Measurements from ENCODE around the gene CCDC150. TPM values are rescaled to one million over a fixed set of nuclear protein-coding genes. Genes with fewer than 3 reads are reported as not detected.

The CCDC150 gene
- total RNA-seq, 1 donor from 2014 or later: 69.4 TPM

DNA sequence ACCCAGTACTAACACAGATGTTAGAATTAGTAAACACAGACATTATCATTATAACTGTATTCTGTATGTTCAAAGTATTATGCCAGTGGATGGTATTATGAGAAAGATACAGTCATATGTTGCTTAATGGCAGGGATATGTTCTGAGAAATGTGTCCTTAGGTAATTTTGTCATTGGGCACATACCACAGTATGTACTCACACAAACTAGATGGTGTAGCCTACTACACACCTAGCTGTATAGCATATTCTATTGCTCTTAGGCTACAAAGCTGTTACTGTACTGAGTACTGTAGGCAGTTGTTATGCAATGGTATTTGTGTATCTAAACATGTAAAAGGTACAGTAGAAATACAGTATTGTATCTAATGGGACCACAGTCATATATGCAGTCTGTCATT lies 106.2 kb downstream of the CCDC150 start:
- no peaks in the 10 kb centered on the region for H3K27me3 ChIP-seq
- no peak overlapping the region for H2AFZ ChIP-seq (replicated peaks)
- H3K79me2 ChIP-seq (ENCODE audit: low read depth): no peaks in the 10 kb centered on the region
- Mint-ChIP-seq H3K36me3 (peaks cover 8% of the 10 kb centered on the region), H3K27me3 (ENCODE audit: insufficient read depth, low read depth) (no peaks in the 10 kb centered on the region), H3K4me1 (peaks cover 3% of the 10 kb centered on the region), H3K27ac (no peak overlapping the region), H3K4me3 (no peak overlapping the region), H3K9me3 (peaks cover 3% of the 10 kb centered on the region)
- H3K36me3 ChIP-seq: no peaks in the 10 kb centered on the region
- TF ChIP-seq EZH2 (IDR thresholded peaks at IDR 0.05): no peak
- no peak for TF ChIP-seq EZH2phosphoT487 (IDR thresholded peaks at IDR 0.05)
- no peak for TF ChIP-seq CTCF (IDR thresholded peaks at IDR 0.05)
- peaks cover 7% of the 10 kb centered on the region for H3F3A ChIP-seq (ENCODE audit: low read depth)
- no peak overlapping the region for H3K9ac ChIP-seq
- H3K4me3 ChIP-seq: no peak overlapping the region
- H3K27ac ChIP-seq: no peak overlapping the region
- no peaks in the 10 kb centered on the region for H4K20me1 ChIP-seq (ENCODE audit: low read depth)
- H3K9me3 ChIP-seq (ENCODE audit: low read depth): no peaks in the 10 kb centered on the region
- no peak for DNase-seq (ENCODE audit: low spot score)
- no peak overlapping the region for H3K4me2 ChIP-seq
- H3K4me1 ChIP-seq: peaks cover 18% of the 10 kb centered on the region

DNA sequence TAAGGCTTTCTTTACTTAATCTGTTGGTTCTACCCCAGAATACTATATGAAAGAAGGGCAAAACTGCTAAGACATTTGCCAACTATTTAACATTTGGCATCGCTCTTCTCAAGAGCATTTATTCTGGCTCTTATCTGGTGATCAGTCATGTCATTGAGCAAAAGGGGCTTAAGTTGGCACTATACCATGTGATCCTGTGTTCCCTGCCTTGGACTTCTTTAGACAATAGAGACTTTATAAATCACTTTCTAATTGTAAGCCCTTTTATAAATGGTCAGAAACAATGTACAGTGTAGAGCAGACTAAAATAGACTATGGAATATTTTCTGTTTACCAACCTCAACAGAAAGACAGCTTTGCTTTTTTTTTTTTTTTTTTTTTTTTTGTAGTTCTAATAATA lies 107.9 kb downstream of the CCDC150 start:
- Histone ChIP-seq H3K4me2 (no peak overlapping the region), H3K27ac (no peak overlapping the region), H2AFZ (replicated peaks) (no peak overlapping the region), H3K79me2 (ENCODE audit: low read depth) (no peaks in the 10 kb centered on the region), H4K20me1 (ENCODE audit: low read depth) (no peaks in the 10 kb centered on the region), H3K27me3 (no peaks in the 10 kb centered on the region), H3K36me3 (no peaks in the 10 kb centered on the region), H3K4me1 (peaks cover 15% of the 10 kb centered on the region), H3F3A (ENCODE audit: low read depth) (peaks cover 16% of the 10 kb centered on the region), H3K9me3 (ENCODE audit: low read depth) (no peaks in the 10 kb centered on the region), H3K4me3 (no peak overlapping the region), H3K9ac (no peak overlapping the region)
- no peak for DNase-seq (ENCODE audit: low spot score)
- H3K9me3 Mint-ChIP-seq: peaks cover 4% of the 10 kb centered on the region
- no peak for TF ChIP-seq CTCF (IDR thresholded peaks at IDR 0.05)
- no peak for TF ChIP-seq EZH2 (IDR thresholded peaks at IDR 0.05)
- TF ChIP-seq EZH2phosphoT487 (IDR thresholded peaks at IDR 0.05): no peak
- peaks cover 9% of the 10 kb centered on the region for H3K4me1 Mint-ChIP-seq
- H3K27me3 Mint-ChIP-seq (ENCODE audit: insufficient read depth, low read depth): no peaks in the 10 kb centered on the region
- no peaks in the 10 kb centered on the region for H3K36me3 Mint-ChIP-seq
- H3K4me3 Mint-ChIP-seq: no peak overlapping the region
- H3K27ac Mint-ChIP-seq: no peak overlapping the region

DNA sequence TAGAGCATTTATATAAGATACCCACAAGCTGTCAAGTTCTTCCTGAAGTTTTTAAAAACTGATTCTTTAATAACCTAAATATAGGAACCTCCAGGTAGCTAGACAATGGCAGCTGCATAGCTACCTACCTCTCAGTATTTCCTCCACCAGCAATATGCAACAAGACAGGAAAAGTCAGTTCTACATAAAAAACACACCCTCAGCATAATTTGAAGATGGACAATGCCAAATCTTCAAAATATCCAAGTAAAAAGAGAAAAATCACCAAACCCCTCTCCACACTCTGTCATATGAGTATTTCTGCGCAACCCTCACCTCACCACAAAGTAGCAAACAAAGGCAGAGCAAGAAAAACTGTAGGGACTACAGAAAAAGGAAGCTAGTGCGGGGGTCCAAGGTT lies 108.6 kb downstream of the CCDC150 start:
- Histone ChIP-seq H3K4me3 (no peak overlapping the region), H3K4me1 (peaks cover 8% of the 10 kb centered on the region), H3K27me3 (no peaks in the 10 kb centered on the region), H3K9me3 (ENCODE audit: low read depth) (no peaks in the 10 kb centered on the region), H4K20me1 (ENCODE audit: low read depth) (no peaks in the 10 kb centered on the region), H3K4me2 (no peak overlapping the region), H3K36me3 (peaks cover 1% of the 10 kb centered on the region), H3K79me2 (ENCODE audit: low read depth) (no peaks in the 10 kb centered on the region), H2AFZ (replicated peaks) (no peak overlapping the region), H3K27ac (no peak overlapping the region), H3F3A (ENCODE audit: low read depth) (peaks cover 16% of the 10 kb centered on the region), H3K9ac (no peak overlapping the region)
- peaks cover 5% of the 10 kb centered on the region for H3K36me3 Mint-ChIP-seq
- TF ChIP-seq CTCF (IDR thresholded peaks at IDR 0.05): no peak
- TF ChIP-seq EZH2 (IDR thresholded peaks at IDR 0.05): no peak
- no peak for TF ChIP-seq EZH2phosphoT487 (IDR thresholded peaks at IDR 0.05)
- peaks cover 10% of the 10 kb centered on the region for H3K9me3 Mint-ChIP-seq
- no peak overlapping the region for H3K27ac Mint-ChIP-seq
- peaks cover 9% of the 10 kb centered on the region for H3K4me1 Mint-ChIP-seq
- DNase-seq (ENCODE audit: low spot score): no peak
- no peak overlapping the region for H3K4me3 Mint-ChIP-seq
- no peaks in the 10 kb centered on the region for H3K27me3 Mint-ChIP-seq (ENCODE audit: insufficient read depth, low read depth)

Data from neural progenitor cell (in vitro differentiated cells).